PC-9 (cell line): ENCODE results near the gene COL15A1. TPM values are rescaled to one million over a fixed set of nuclear protein-coding genes. Genes with fewer than 3 reads are reported as not detected.

Experiments used
- BruUV-seq: library from RNA; stranded (reverse); fragments of 400-500 nt; replicated peaks from 2 replicates; lab custom pipeline; 2021; lab: Mats Ljungman, UMichigan
- CTCF ChIA-PET: fragments of 300-600 bp; sonication (Branson Sonifier 250); formaldehyde crosslinking; loops from one replicate; lab custom pipeline; 2022; ENCODE audit warnings: antibody characterized with exemption; lab: Charles Lee
- POLR2A ChIA-PET: fragments of 300-600 bp; sonication (Branson Sonifier 250); formaldehyde crosslinking; loops from one replicate; lab custom pipeline; 2022; ENCODE audit warnings: antibody characterized with exemption; ENCODE audit not compliant: unreplicated experiment; lab: Charles Lee
- DNase-seq, 2 experiments: peaks; one replicate each; pipeline versions ENCODE4 v3.0.0 to v3.0.0-alpha.2; 2015 to 2022; ENCODE audit warnings: mixed read lengths in 1 of 2
- H2AFZ ChIP-seq: fragments of 200-600 bp; sonication (generic); 2 replicates; pipeline ENCODE4 v1.8.1; 2017; ENCODE audit warnings: antibody characterized with exemption
- H3F3A ChIP-seq: fragments of 200-600 bp; sonication (generic); 2 replicates; pipeline ENCODE4 v1.8.1; 2017; ENCODE audit warnings: antibody characterized with exemption, mild to moderate bottlenecking, low read depth; ENCODE audit not compliant: insufficient read depth
- H3K27ac ChIP-seq: fragments of 200-600 bp; sonication (generic); 2 replicates; pipeline ENCODE4 v1.6.1; 2016; ENCODE audit warnings: mixed run types
- H3K27me3 ChIP-seq: fragments of 200-600 bp; sonication (generic); 2 replicates; pipeline ENCODE4 v1.6.1; 2016; ENCODE audit warnings: low read depth, mixed run types; ENCODE audit not compliant: insufficient read depth
- H3K36me3 ChIP-seq: fragments of 200-600 bp; sonication (generic); 2 replicates; pipeline ENCODE4 v1.6.1; 2016; ENCODE audit warnings: low read depth, mixed run types
- H3K4me1 ChIP-seq: fragments of 200-600 bp; sonication (generic); replicated peaks from 2 replicates; pipeline ENCODE4 v1.6.1; 2016; ENCODE audit warnings: mixed run types; ENCODE audit not compliant: insufficient read depth
- H3K4me2 ChIP-seq: fragments of 200-600 bp; sonication (generic); 2 replicates; pipeline ENCODE4 v1.6.1; 2017; ENCODE audit warnings: mixed run types
- H3K4me3 ChIP-seq: fragments of 200-600 bp; sonication (generic); 2 replicates; pipeline ENCODE4 v1.6.1; 2016; ENCODE audit warnings: mixed run types
- H3K79me2 ChIP-seq: fragments of 200-600 bp; sonication (generic); 2 replicates; pipeline ENCODE4 v1.6.1; 2017; ENCODE audit warnings: low read depth, mixed run types
- H3K9me2 ChIP-seq: fragments of 200-600 bp; sonication (generic); 2 replicates; pipeline ENCODE4 v1.8.1; 2017; ENCODE audit warnings: mild to moderate bottlenecking; ENCODE audit not compliant: insufficient read depth
- H3K9me3 ChIP-seq: fragments of 200-600 bp; sonication (generic); 2 replicates; pipeline ENCODE4 v1.8.1; 2016; ENCODE audit warnings: low read depth; ENCODE audit not compliant: insufficient read depth
- H4K20me1 ChIP-seq: fragments of 200-600 bp; sonication (generic); 2 replicates; pipeline ENCODE4 v1.8.1; 2017; ENCODE audit not compliant: insufficient read depth
- EZH2 ChIP-seq: fragments of 200-600 bp; sonication (generic); IDR thresholded peaks from 2 replicates; pipeline ENCODE4 v1.8.0; 2017; ENCODE audit warnings: antibody characterized with exemption, low read depth
- intact Hi-C: fragments of 100-400 bp; cut with micrococcal nuclease; formaldehyde crosslinking; loops from one replicate; pipeline ENCODE4 v1.10.0; 2022; ENCODE audit not compliant: unreplicated experiment
- total RNA-seq: library from RNA; stranded (reverse); gene quantifications from 2 replicates; pipeline ENCODE4 v1.2.3, GENCODE V29; 2021
- TF ChIP-seq, protein P1 (sequence below): fragments of 200-600 bp; sonication (generic); conservative IDR thresholded peaks from 2 replicates; pipeline ENCODE4 v1.6.1; 2017; ENCODE audit warnings: mixed run types, antibody characterized with exemption, mild to moderate bottlenecking, moderate library complexity

The COL15A1 gene
- total RNA-seq, 1 experiment from 2014 or later = not detected

DNA sequence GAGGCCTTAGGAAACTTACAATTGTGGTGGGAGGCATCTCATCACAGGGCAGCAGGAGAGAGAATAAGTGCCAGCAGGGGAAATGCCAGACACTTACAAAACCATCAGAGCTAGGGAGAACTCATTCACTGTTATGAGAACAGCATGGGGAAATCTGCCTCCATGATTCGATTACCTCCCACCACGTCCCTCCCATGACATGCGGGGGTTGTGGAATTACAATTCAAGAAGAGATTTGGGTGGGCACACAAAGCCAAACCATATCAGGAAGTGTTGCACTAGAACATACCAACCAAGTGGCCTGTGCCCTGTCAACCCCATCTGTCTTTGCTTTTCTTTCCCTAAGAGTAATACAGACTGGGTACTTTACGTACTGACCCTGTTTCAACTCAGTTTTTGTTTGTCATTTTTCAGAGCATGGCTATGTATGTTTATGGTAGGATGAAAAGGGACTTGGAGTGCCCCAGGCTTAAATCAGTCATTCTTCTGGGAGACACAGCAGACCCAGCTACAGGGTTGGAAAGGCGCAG, 102.9 kb downstream of the COL15A1 start:
- no peaks in the 10 kb centered on the region for H3K27me3 ChIP-seq
- H3K9me2 ChIP-seq = no peaks in the 10 kb centered on the region
- H3K4me1 ChIP-seq = peaks cover 38% of the 10 kb centered on the region
- CTCF ChIA-PET = no interaction called here
- H2AFZ ChIP-seq = no peak overlapping the region
- no peaks in the 10 kb centered on the region for H3K9me3 ChIP-seq
- H3K79me2 ChIP-seq = no peaks in the 10 kb centered on the region
- peaks cover 28% of the 10 kb centered on the region for H3F3A ChIP-seq
- intact Hi-C loops = no loop called here
- TF ChIP-seq EZH2 = no peak
- TF ChIP-seq, protein P1, sequence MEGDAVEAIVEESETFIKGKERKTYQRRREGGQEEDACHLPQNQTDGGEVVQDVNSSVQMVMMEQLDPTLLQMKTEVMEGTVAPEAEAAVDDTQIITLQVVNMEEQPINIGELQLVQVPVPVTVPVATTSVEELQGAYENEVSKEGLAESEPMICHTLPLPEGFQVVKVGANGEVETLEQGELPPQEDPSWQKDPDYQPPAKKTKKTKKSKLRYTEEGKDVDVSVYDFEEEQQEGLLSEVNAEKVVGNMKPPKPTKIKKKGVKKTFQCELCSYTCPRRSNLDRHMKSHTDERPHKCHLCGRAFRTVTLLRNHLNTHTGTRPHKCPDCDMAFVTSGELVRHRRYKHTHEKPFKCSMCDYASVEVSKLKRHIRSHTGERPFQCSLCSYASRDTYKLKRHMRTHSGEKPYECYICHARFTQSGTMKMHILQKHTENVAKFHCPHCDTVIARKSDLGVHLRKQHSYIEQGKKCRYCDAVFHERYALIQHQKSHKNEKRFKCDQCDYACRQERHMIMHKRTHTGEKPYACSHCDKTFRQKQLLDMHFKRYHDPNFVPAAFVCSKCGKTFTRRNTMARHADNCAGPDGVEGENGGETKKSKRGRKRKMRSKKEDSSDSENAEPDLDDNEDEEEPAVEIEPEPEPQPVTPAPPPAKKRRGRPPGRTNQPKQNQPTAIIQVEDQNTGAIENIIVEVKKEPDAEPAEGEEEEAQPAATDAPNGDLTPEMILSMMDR = no peak
- H3K36me3 ChIP-seq = no peaks in the 10 kb centered on the region
- no peaks in the 10 kb centered on the region for H4K20me1 ChIP-seq
- no TSS peak for BruUV-seq
- no peak overlapping the region for H3K4me3 ChIP-seq
- H3K4me2 ChIP-seq = no peak overlapping the region
- H3K27ac ChIP-seq = no peak overlapping the region
- POLR2A ChIA-PET = no interaction called here
- DNase-seq = no peak

DNA sequence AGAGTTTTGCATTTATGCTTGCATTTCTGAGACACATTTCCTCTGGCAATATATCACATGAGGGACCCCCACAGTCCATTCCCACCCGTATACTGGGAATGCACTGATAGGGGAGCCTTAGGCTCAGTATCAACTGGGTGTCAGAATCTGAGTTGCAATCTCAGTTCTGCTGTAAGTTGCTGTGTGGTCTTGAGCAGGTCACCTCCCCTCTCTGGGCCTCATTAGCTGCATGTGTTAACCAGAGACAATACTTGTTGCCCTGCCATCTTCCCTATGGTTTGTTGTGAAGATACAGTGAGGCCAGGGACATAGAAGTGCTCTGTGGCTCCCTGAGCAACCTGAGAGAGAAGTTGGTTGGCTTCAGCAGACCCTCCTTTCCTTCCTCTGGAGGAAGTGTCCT, 105.5 kb downstream of the COL15A1 start:
- intact Hi-C loops = no loop called here
- ChIA-PET POLR2A (no interaction called here), CTCF (interaction anchor here (0.6 kb wide), 1 partner anchor 512 kb away, joined by 3 read pairs; no protein-coding TSS in a partner anchor)
- Histone ChIP-seq H3K27ac (peak overlapping the region; percentile 86), H3K9me2 (no peaks in the 10 kb centered on the region), H3F3A (peaks cover 32% of the 10 kb centered on the region), H3K9me3 (no peaks in the 10 kb centered on the region), H3K36me3 (no peaks in the 10 kb centered on the region), H3K27me3 (no peaks in the 10 kb centered on the region), H3K4me3 (no peak overlapping the region), H3K79me2 (no peaks in the 10 kb centered on the region), H3K4me1 (peaks cover 64% of the 10 kb centered on the region), H3K4me2 (peak overlapping the region; percentile 37), H4K20me1 (no peaks in the 10 kb centered on the region), H2AFZ (no peak overlapping the region)
- TF ChIP-seq, protein P1 = no peak
- no peak for TF ChIP-seq EZH2
- DNase-seq = no peak
- no TSS peak for BruUV-seq

DNA sequence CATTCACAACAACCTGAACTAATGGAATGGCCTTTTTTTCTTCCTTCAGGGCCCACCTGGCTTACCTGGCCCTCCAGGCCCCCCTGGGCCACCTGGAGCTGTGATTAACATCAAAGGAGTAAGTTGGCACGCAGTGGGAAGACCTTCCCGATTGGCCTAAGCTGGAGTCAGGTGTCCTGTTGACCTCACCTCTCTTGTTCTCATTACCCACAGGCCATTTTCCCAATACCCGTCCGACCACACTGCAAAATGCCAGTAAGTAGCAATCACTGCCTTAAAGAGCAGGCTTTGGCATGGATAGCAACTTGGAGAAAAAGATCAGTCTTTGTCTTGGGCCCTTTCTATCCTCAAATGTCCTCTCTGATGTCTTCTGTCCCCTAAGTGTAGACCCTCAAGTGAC, 105.9 kb downstream of the COL15A1 start:
- no peak overlapping the region for H2AFZ ChIP-seq
- CTCF ChIA-PET = interaction anchor here (0.6 kb wide), 1 partner anchor 513 kb away, joined by 3 read pairs; no protein-coding TSS in a partner anchor

More for the DNA sequence above, 105.9 kb downstream of the COL15A1 start:
- H3K27me3 ChIP-seq = no peaks in the 10 kb centered on the region
- no peaks in the 10 kb centered on the region for H3K9me2 ChIP-seq
- TF ChIP-seq EZH2 = no peak
- TF ChIP-seq, protein P1 = no peak
- H3K4me1 ChIP-seq = peaks cover 69% of the 10 kb centered on the region
- no peak overlapping the region for H3K4me3 ChIP-seq
- peak overlapping the region; percentile 86 for H3K27ac ChIP-seq
- no peaks in the 10 kb centered on the region for H3K9me3 ChIP-seq
- peak overlapping the region; percentile 37 for H3K4me2 ChIP-seq
- peaks cover 32% of the 10 kb centered on the region for H3F3A ChIP-seq
- H4K20me1 ChIP-seq = no peaks in the 10 kb centered on the region
- DNase-seq = peak in 1 of 2 experiments; percentile 81
- POLR2A ChIA-PET = no interaction called here
- intact Hi-C loops = loop anchor here (10.0 kb wide), 1 partner anchor 45 kb away; no protein-coding TSS in a partner anchor
- H3K36me3 ChIP-seq = no peaks in the 10 kb centered on the region
- BruUV-seq = no TSS peak
- H3K79me2 ChIP-seq = no peaks in the 10 kb centered on the region
